Measurements from ENCODE around the gene RAB27B. TPM values are rescaled to one million over a fixed set of nuclear protein-coding genes. Genes with fewer than 3 reads are reported as not detected.

RAB27B gene
- total and polyA plus RNA-seq, 10 of the 15 experiments (the other 5 are each of a cell fraction or from before 2014, with no cell fraction given), result under 0.01 to 0.03 TPM; not detected in 8

GRCh38 chr18:54905629-54906028 lies 77.4 kb downstream of the RAB27B start:
- Histone ChIP-seq H3K4me3 (no peak overlapping the region), H3K4me2 (ENCODE audit: control insufficient read depth, insufficient read depth) (no peak overlapping the region), H3K4me1 (ENCODE audit: control insufficient read depth, insufficient read depth, low read length) (no peaks in the 10 kb centered on the region), H4K20me1 (ENCODE audit: control insufficient read depth, insufficient read depth) (no peaks in the 10 kb centered on the region), H3K27ac (ENCODE audit: control insufficient read depth, insufficient read depth) (no peak overlapping the region), H2AFZ (ENCODE audit: control insufficient read depth, low read depth, low read length) (no peak overlapping the region), H3K9ac (ENCODE audit: control insufficient read depth, insufficient read depth, low read length) (no peak overlapping the region), H3K79me2 (ENCODE audit: control insufficient read depth, insufficient read depth, low read length) (no peaks in the 10 kb centered on the region), H3K36me3 (ENCODE audit: control insufficient read depth in 2 of 2, insufficient read depth in 2 of 2, low read length in 1 of 2) (no peaks in the 10 kb centered on the region), H3K27me3 (replicated peaks in 1 of 2; ENCODE audit: control insufficient read depth in 2 of 2, insufficient read depth in 2 of 2, low read length in 1 of 2) (no peaks in the 10 kb centered on the region), H3K9me3 (replicated peaks; ENCODE audit: control insufficient read depth, insufficient read depth, low read length) (no peaks in the 10 kb centered on the region)
- SMC1A ChIA-PET (ENCODE audit: uncharacterized antibody, unreplicated experiment), result no interaction called here
- WGBS (ENCODE audit: insufficient coverage, insufficient replicate concordance, low lambda C conversion rate, missing lambda C conversion rate), result 9% methylated on average over 5 of the region's 5 CpGs
- TF ChIP-seq IRF4 (IDR thresholded peaks at IDR 0.05; ENCODE audit: low read depth, low read length) (no peak), CEBPZ (IDR thresholded peaks at IDR 0.05; ENCODE audit: low read depth, low read length) (no peak), PML (IDR thresholded peaks at IDR 0.05; ENCODE audit: low read length) (no peak)
- CTCF ChIA-PET, result no interaction called here
- RAD21 ChIA-PET (ENCODE audit: unreplicated experiment), result no interaction called here
- in situ Hi-C loops (cut with MboI), result no loop called here
- no TSS peak for BruUV-seq (replicated peaks)
- POLR2A ChIA-PET, result no interaction called here
- DNase-seq (ENCODE audit: low read depth, low spot score) (no peak), ATAC-seq (no peak), FAIRE-seq (no peak)
- intact Hi-C loops (cut with micrococcal nuclease; ENCODE audit: unreplicated experiment), result no loop called here
